ENCODE results near the gene DLK1.

DNA sequence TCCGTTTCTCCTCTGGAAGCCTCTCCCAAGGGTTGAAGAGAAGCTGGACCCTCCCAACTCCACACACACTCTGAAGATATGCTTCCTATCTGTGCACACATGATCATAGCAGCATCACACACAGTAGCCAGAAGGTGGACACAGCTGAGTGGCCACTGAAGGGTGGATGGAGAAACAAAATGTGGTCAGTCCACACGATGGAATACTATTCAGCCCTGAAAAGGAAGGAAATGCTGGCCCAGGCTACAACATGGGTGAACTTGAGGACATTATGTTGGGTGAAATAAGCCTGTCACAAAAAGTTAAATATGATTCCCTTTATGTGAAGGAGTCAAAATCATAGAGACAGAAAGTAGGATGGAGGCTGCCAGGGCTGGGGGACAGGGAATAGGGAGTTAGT is 43.9 kb upstream of the DLK1 start:
- TF ChIP-seq EZH2 (optimal IDR thresholded peaks at IDR 0.05; ENCODE audit: low read depth, low read length) (no peak), EZH2phosphoT487 (IDR thresholded peaks at IDR 0.05; ENCODE audit: low read length) (no peak)
- TF ChIP-seq, protein P1, sequence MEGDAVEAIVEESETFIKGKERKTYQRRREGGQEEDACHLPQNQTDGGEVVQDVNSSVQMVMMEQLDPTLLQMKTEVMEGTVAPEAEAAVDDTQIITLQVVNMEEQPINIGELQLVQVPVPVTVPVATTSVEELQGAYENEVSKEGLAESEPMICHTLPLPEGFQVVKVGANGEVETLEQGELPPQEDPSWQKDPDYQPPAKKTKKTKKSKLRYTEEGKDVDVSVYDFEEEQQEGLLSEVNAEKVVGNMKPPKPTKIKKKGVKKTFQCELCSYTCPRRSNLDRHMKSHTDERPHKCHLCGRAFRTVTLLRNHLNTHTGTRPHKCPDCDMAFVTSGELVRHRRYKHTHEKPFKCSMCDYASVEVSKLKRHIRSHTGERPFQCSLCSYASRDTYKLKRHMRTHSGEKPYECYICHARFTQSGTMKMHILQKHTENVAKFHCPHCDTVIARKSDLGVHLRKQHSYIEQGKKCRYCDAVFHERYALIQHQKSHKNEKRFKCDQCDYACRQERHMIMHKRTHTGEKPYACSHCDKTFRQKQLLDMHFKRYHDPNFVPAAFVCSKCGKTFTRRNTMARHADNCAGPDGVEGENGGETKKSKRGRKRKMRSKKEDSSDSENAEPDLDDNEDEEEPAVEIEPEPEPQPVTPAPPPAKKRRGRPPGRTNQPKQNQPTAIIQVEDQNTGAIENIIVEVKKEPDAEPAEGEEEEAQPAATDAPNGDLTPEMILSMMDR (IDR thresholded peaks at IDR 0.05; ENCODE audit: low read length), result no peak
